ENCODE results near the gene MYEF2. TPM values are rescaled to one million over a fixed set of nuclear protein-coding genes. Genes with fewer than 3 reads are reported as not detected.

Gene MYEF2
- total and polyA plus RNA-seq, 7 donors, result 0.23 to 1.3 (median 0.62) TPM

GRCh38 chr15:48177383-48177765, 721 bp downstream of the MYEF2 start:
- no peak for TF ChIP-seq CTCF (IDR thresholded peaks at IDR 0.05)
- intact Hi-C loops (cut with DNase I), result no loop called here
- no peaks in the 10 kb centered on the region for H3K9me3 ChIP-seq
- DNase-seq (no peak), ATAC-seq (peak in 3 of 4 donors; percentile 33 to 53 (median 39))
- 2 to 3% (median 2%) methylated on average over 10 of the region's 10 CpGs for WGBS, 3 donors
- no peaks in the 10 kb centered on the region for H3K36me3 ChIP-seq (ENCODE audit: insufficient read depth in 1 of 2, low read depth in 1 of 2)
- no peak overlapping the region for H3K27ac ChIP-seq
- peaks cover 0 to 34% (median 8%) of the 10 kb centered on the region in 3 donors for H3K27me3 ChIP-seq (ENCODE audit: insufficient read depth in 3 of 3, low read length in 2 of 3)
- H3K4me1 ChIP-seq, result no peaks in the 10 kb centered on the region
- peak overlapping the region; percentile 71 for H3K4me3 ChIP-seq

DNA sequence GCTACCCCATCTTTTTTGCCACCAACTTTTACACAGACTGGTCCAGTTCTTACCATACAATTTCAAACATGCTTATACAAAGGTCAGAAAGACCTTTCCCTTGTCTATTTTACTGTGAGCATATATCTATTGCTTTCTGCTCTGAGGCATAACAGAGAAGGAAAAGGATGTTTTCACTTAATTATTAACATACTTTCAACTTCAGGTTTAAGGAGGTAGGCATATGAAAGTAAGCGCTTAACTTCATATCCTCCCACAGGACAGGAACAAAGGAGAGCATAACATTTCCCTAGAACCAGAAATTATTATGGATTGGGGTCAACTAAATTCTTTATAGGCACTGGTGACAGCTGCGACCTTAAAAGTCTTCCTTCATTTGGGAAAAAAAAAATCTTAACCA, 1.1 kb downstream of the MYEF2 start:
- peak overlapping the region; percentile 71 for H3K4me3 ChIP-seq
- no peaks in the 10 kb centered on the region for H3K36me3 ChIP-seq (ENCODE audit: insufficient read depth in 1 of 2, low read depth in 1 of 2)
- H3K9me3 ChIP-seq, result no peaks in the 10 kb centered on the region
- 50 to 56% (median 52%) methylated on average over 2 of the region's 2 CpGs for WGBS, 3 donors
- no peak for TF ChIP-seq CTCF (IDR thresholded peaks at IDR 0.05)
- intact Hi-C loops (cut with DNase I), result no loop called here
- peaks cover 0 to 34% (median 8%) of the 10 kb centered on the region in 3 donors for H3K27me3 ChIP-seq (ENCODE audit: insufficient read depth in 3 of 3, low read length in 2 of 3)
- no peak for DNase-seq
- H3K4me1 ChIP-seq, result no peaks in the 10 kb centered on the region
- no peak overlapping the region for H3K27ac ChIP-seq
- ATAC-seq, result no peak

GRCh38 chr15:48176112-48176511, 2.0 kb downstream of the MYEF2 start:
- no peak overlapping the region for H3K27ac ChIP-seq
- intact Hi-C loops (cut with DNase I), result no loop called here
- 79 to 85% (median 83%) methylated on average over 4 of the region's 4 CpGs for WGBS, 3 donors
- no peaks in the 10 kb centered on the region for H3K36me3 ChIP-seq (ENCODE audit: insufficient read depth in 1 of 2, low read depth in 1 of 2)
- ATAC-seq, result no peak
- H3K4me3 ChIP-seq, result no peak overlapping the region
- H3K27me3 ChIP-seq (ENCODE audit: insufficient read depth in 3 of 3, low read length in 2 of 3), result peaks cover 0 to 34% (median 8%) of the 10 kb centered on the region in 3 donors
- no peaks in the 10 kb centered on the region for H3K4me1 ChIP-seq
- TF ChIP-seq CTCF (IDR thresholded peaks at IDR 0.05), result no peak
- no peaks in the 10 kb centered on the region for H3K9me3 ChIP-seq
- DNase-seq, result no peak

GRCh38 chr15:48175126-48175525, 3.0 kb downstream of the MYEF2 start:
- 94 to 96% (median 95%) methylated on average over 3 of the region's 3 CpGs for WGBS, 3 donors
- Histone ChIP-seq H3K27me3 (ENCODE audit: insufficient read depth in 3 of 3, low read length in 2 of 3) (peaks cover 0 to 27% (median 8%) of the 10 kb centered on the region in 3 donors), H3K4me1 (no peaks in the 10 kb centered on the region), H3K4me3 (no peak overlapping the region), H3K27ac (no peak overlapping the region), H3K36me3 (ENCODE audit: insufficient read depth in 1 of 2, low read depth in 1 of 2) (no peaks in the 10 kb centered on the region), H3K9me3 (no peaks in the 10 kb centered on the region)
- intact Hi-C loops (cut with DNase I), result no loop called here
- no peak for TF ChIP-seq CTCF (IDR thresholded peaks at IDR 0.05)
- DNase-seq (no peak), ATAC-seq (no peak)

DNA sequence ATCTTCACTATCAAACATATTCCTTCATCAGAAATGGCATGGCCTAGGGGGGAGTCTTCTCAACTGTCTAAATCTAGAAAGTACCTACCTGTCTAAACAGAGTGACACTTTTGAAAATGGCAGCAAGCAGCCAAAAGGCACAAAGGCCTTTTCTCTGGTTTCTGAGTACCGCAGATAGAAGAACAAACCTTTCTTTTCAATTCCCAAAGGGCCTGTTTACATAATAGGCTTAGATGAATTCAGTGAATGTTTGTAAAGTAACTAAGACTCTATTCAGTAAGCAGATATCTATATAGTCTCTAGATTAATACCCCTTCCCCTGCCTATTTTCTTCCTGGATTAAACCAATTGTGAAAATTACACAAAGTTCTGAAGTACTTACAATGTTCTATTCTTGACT, 7.1 kb downstream of the MYEF2 start:
- TF ChIP-seq CTCF (IDR thresholded peaks at IDR 0.05), result no peak
- WGBS, 3 donors, result 65 to 71% (median 70%) methylated on average over 1 of the region's 1 CpG
- intact Hi-C loops (cut with DNase I), result no loop called here
- Histone ChIP-seq H3K4me1 (no peaks in the 10 kb centered on the region), H3K36me3 (ENCODE audit: insufficient read depth in 1 of 2, low read depth in 1 of 2) (no peaks in the 10 kb centered on the region), H3K9me3 (no peaks in the 10 kb centered on the region), H3K4me3 (no peak overlapping the region), H3K27me3 (ENCODE audit: insufficient read depth in 3 of 3, low read length in 2 of 3) (no peaks in the 10 kb centered on the region), H3K27ac (no peak overlapping the region)
- no peak for DNase-seq
- ATAC-seq, result no peak

All from psoas muscle (tissue), 8 donors.